OCI-LY1 (cell line): ENCODE measurements around the gene BACH2.

Experiments
- H2AFZ ChIP-seq: fragments of 200-600 bp; sonication (generic), shearing (Covaris generic); 2 replicates; pipeline ENCODE4 v1.6.0; 2014; ENCODE audit warnings: antibody characterized with exemption, mild to moderate bottlenecking, low read length
- H3F3A ChIP-seq: fragments of 200-600 bp; sonication (generic), shearing (Covaris generic); 2 replicates; pipeline ENCODE4 v1.6.0; 2014; ENCODE audit warnings: mild to moderate bottlenecking, antibody characterized with exemption, low read length, moderate library complexity; ENCODE audit not compliant: insufficient read depth
- H3K27ac ChIP-seq: fragments of 200-600 bp; sonication (generic); 2 replicates; pipeline ENCODE4 v1.5.1; 2014; ENCODE audit warnings: low read length, mixed run types, mild to moderate bottlenecking, low read depth; ENCODE audit not compliant: poor library complexity, severe bottlenecking
- H3K27me3 ChIP-seq: fragments of 200-600 bp; sonication (generic); 2 replicates; pipeline ENCODE4 v1.6.0; 2014; ENCODE audit warnings: antibody characterized with exemption, mild to moderate bottlenecking, low read length, moderate library complexity; ENCODE audit not compliant: insufficient read depth
- H3K36me3 ChIP-seq: fragments of 200-600 bp; sonication (generic); 2 replicates; pipeline ENCODE4 v1.6.1; 2014; ENCODE audit warnings: mild to moderate bottlenecking, antibody characterized with exemption, low read length, moderate library complexity, mixed read lengths; ENCODE audit not compliant: insufficient read depth
- H3K4me1 ChIP-seq: fragments of 200-600 bp; sonication (generic); 2 replicates; pipeline ENCODE4 v1.5.1; 2014; ENCODE audit warnings: mild to moderate bottlenecking, low read length, moderate library complexity; ENCODE audit not compliant: insufficient read depth, severe bottlenecking
- H3K4me2 ChIP-seq: fragments of 200-600 bp; sonication (generic), shearing (Covaris generic); 2 replicates; pipeline ENCODE4 v1.6.1; 2014; ENCODE audit warnings: low read length
- H3K4me3 ChIP-seq: fragments of 200-600 bp; sonication (generic); 2 replicates; pipeline ENCODE4 v1.5.1; 2014; ENCODE audit warnings: low read length, low read depth, mild to moderate bottlenecking, mixed read lengths; ENCODE audit not compliant: poor library complexity, severe bottlenecking
- H3K79me2 ChIP-seq: fragments of 200-600 bp; shearing (Covaris generic); 2 replicates; pipeline ENCODE4 v1.6.1; 2016; ENCODE audit warnings: mixed run types, low read length, mixed read lengths; ENCODE audit not compliant: insufficient read depth
- H3K9ac ChIP-seq: fragments of 200-600 bp; sonication (generic), shearing (Covaris generic); 2 replicates; pipeline ENCODE4 v1.6.1; 2014; ENCODE audit warnings: mild to moderate bottlenecking, low read length, mixed read lengths
- H3K9me2 ChIP-seq: fragments of 200-600 bp; sonication (generic), shearing (Covaris generic); 2 replicates; pipeline ENCODE4 v1.6.1; 2014; ENCODE audit warnings: low read depth, mild to moderate bottlenecking, low read length, mixed read lengths
- H3K9me3 ChIP-seq: fragments of 200-600 bp; shearing (Covaris generic); 2 replicates; pipeline ENCODE4 v1.6.1; 2014; ENCODE audit warnings: low read length, mixed read lengths
- H4K20me1 ChIP-seq: fragments of 200-600 bp; sonication (generic), shearing (Covaris generic); 2 replicates; pipeline ENCODE4 v1.6.0; 2016; ENCODE audit warnings: mild to moderate bottlenecking, low read length; ENCODE audit not compliant: insufficient read depth
- CTCF ChIP-seq: fragments of 200-600 bp; sonication (generic), shearing (Covaris generic); IDR thresholded peaks from 2 replicates; pipeline ENCODE4 v1.5.1; 2017; ENCODE audit warnings: mild to moderate bottlenecking, antibody characterized with exemption, low read length, moderate library complexity, mixed read lengths
- EZH2 ChIP-seq: fragments of 200-600 bp; sonication (generic), shearing (Covaris generic); IDR thresholded peaks from 2 replicates; pipeline ENCODE4 v1.8.0; 2017; ENCODE audit warnings: borderline replicate concordance, mixed run types, mild to moderate bottlenecking, antibody characterized with exemption, low read length, moderate library complexity, mixed read lengths

The BACH2 gene

GRCh38 chr6:90304308-90304707 is 7.7 kb upstream of the BACH2 start:
- H2AFZ ChIP-seq, result no peak overlapping the region
- H3K79me2 ChIP-seq, result no peaks in the 10 kb centered on the region
- no peaks in the 10 kb centered on the region for H3K36me3 ChIP-seq
- peaks cover 92% of the 10 kb centered on the region for H3K4me1 ChIP-seq
- peak overlapping the region; percentile 98 for H3K27ac ChIP-seq
- H3K4me2 ChIP-seq, result peak overlapping the region; percentile 64
- H4K20me1 ChIP-seq, result no peaks in the 10 kb centered on the region
- H3K4me3 ChIP-seq, result peak overlapping the region; percentile 54
- H3F3A ChIP-seq, result no peaks in the 10 kb centered on the region
- no peaks in the 10 kb centered on the region for H3K9me3 ChIP-seq
- TF ChIP-seq EZH2 (no peak), CTCF (no peak)
- no peaks in the 10 kb centered on the region for H3K9me2 ChIP-seq
- H3K9ac ChIP-seq, result peak overlapping the region; percentile 69
- no peaks in the 10 kb centered on the region for H3K27me3 ChIP-seq

GRCh38 chr6:90303039-90303438 is 6.4 kb upstream of the BACH2 start:
- no peak overlapping the region for H2AFZ ChIP-seq
- TF ChIP-seq EZH2 (no peak), CTCF (no peak)

DNA sequence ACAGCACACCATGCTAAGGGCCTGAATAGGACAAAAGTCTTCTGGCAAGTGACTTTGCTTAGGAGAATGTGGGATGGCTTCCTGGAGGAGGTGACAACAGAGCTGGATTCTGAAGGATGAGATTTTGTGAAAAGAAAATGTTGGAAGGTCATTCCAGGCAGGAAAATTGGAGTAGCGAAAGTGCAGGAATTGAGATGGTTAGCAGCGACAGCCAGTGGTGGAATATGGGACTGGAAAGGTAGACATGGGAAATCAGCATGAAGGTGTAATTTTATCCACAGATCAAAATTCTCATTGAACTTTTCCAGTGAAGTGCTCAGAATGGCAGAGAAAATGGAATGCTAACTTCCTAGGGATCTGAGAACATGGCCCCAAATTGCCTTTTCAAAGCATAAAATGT is 5.7 kb upstream of the BACH2 start:
- H3F3A ChIP-seq, result no peaks in the 10 kb centered on the region
- no peaks in the 10 kb centered on the region for H4K20me1 ChIP-seq
- peak overlapping the region; percentile 69; the same call in 1 of the 2 replicates for H3K9ac ChIP-seq
- H3K4me2 ChIP-seq, result peak overlapping the region; percentile 5; the same call in 1 of the 2 replicates
- no peaks in the 10 kb centered on the region for H3K36me3 ChIP-seq
- peak overlapping the region; percentile 98 for H3K27ac ChIP-seq
- H3K79me2 ChIP-seq, result no peaks in the 10 kb centered on the region
- H3K27me3 ChIP-seq, result no peaks in the 10 kb centered on the region
- no peak for TF ChIP-seq EZH2
- no peak for TF ChIP-seq CTCF
- no peaks in the 10 kb centered on the region for H3K9me2 ChIP-seq
- H2AFZ ChIP-seq, result no peak overlapping the region
- no peak overlapping the region for H3K4me3 ChIP-seq
- no peaks in the 10 kb centered on the region for H3K9me3 ChIP-seq
- H3K4me1 ChIP-seq, result peaks cover 93% of the 10 kb centered on the region

More at GRCh38 chr6:90303039-90303438, 6.4 kb upstream of the BACH2 start:
- Histone ChIP-seq H3K4me2 (peak overlapping the region; percentile 64), H3K9me3 (no peaks in the 10 kb centered on the region), H3K4me3 (peak overlapping the region; percentile 40), H3K27ac (peak overlapping the region; percentile 98), H3K36me3 (no peaks in the 10 kb centered on the region), H3K4me1 (peaks cover 92% of the 10 kb centered on the region), H4K20me1 (no peaks in the 10 kb centered on the region), H3F3A (no peaks in the 10 kb centered on the region), H3K9me2 (no peaks in the 10 kb centered on the region), H3K9ac (peak overlapping the region; percentile 69), H3K79me2 (no peaks in the 10 kb centered on the region), H3K27me3 (no peaks in the 10 kb centered on the region)
